ENCODE data around the gene SLC39A11. TPM values are rescaled to one million over a fixed set of nuclear protein-coding genes. Genes with fewer than 3 reads are reported as not detected.
"Not testable (repeated sequence)": the region's sequence is repeated elsewhere in the genome, so short reads cannot be mapped to it uniquely, and the experiment has no call there.

SLC39A11 gene
- polyA plus RNA-seq, 3 donors: 16.6 to 27.9 (median 26.6) TPM

GRCh38 chr17:72938482-72938881 is 154.0 kb downstream of the SLC39A11 start:
- WGBS (ENCODE audit: insufficient coverage): 100% methylated on average over 2 of the region's 3 CpGs
- no peak overlapping the region for H3K4me2 ChIP-seq (replicated peaks; ENCODE audit: extremely low read depth, low read length, poor library complexity, severe bottlenecking)
- H3K27me3 ChIP-seq (ENCODE audit: control insufficient read depth in 2 of 2, insufficient read depth in 2 of 2, low read length in 2 of 2): no peaks in the 10 kb centered on the region
- no peak overlapping the region for H2AFZ ChIP-seq (ENCODE audit: insufficient read depth, low read depth, low read length, poor library complexity, severe bottlenecking)
- H3K36me3 ChIP-seq (replicated peaks in 1 of 2; ENCODE audit: control insufficient read depth in 1 of 2, insufficient read depth in 2 of 2, low read length in 2 of 2): peaks cover 24 to 55% of the 10 kb centered on the region in 2 donors
- H3K4me1 ChIP-seq (ENCODE audit: control insufficient read depth in 1 of 2, insufficient read depth in 2 of 2, low read length in 2 of 2): no peaks in the 10 kb centered on the region
- no peak overlapping the region for H3K9ac ChIP-seq (ENCODE audit: insufficient read depth, low read length, poor library complexity, severe bottlenecking)
- no peak for TF ChIP-seq CTCF (IDR thresholded peaks at IDR 0.05)
- no peak overlapping the region for H3K4me3 ChIP-seq (replicated peaks in 1 of 3; ENCODE audit: low read depth in 2 of 3, low read length in 3 of 3)
- H3K9me3 ChIP-seq (replicated peaks in 1 of 2; ENCODE audit: control insufficient read depth in 1 of 2, insufficient read depth in 1 of 2, low read length in 2 of 2): no peaks in the 10 kb centered on the region
- intact Hi-C loops (cut with micrococcal nuclease): no loop called here
- no peak for DNase-seq
- Mint-ChIP-seq H3K27me3 (ENCODE audit: low read depth in 3 of 3) (peaks cover 0 to 3% (median 0%) of the 10 kb centered on the region in 3 donors), H3K4me3 (no peak overlapping the region), H3K9me3 (no peaks in the 10 kb centered on the region), H3K36me3 (peaks cover 48 to 66% of the 10 kb centered on the region in 2 donors), H3K27ac (no peak overlapping the region), H3K4me1 (no peaks in the 10 kb centered on the region)
- peaks cover 9% of the 10 kb centered on the region for H3K79me2 ChIP-seq (ENCODE audit: insufficient read depth, low read length)
- no peak overlapping the region for H3K27ac ChIP-seq (ENCODE audit: low read depth in 1 of 2, low read length in 2 of 2)
- H4K20me1 ChIP-seq (ENCODE audit: insufficient read depth, low read length): no peaks in the 10 kb centered on the region

- Histone ChIP-seq H4K20me1 (ENCODE audit: insufficient read depth, low read length) (no peaks in the 10 kb centered on the region), H3K4me1 (ENCODE audit: control insufficient read depth in 1 of 2, insufficient read depth in 2 of 2, low read length in 2 of 2) (no peaks in the 10 kb centered on the region), H3K27ac (ENCODE audit: low read depth in 1 of 2, low read length in 2 of 2) (no peak overlapping the region), H3K9ac (ENCODE audit: insufficient read depth, low read length, poor library complexity, severe bottlenecking) (no peak overlapping the region), H3K9me3 (replicated peaks in 1 of 2; ENCODE audit: control insufficient read depth in 1 of 2, insufficient read depth in 1 of 2, low read length in 2 of 2) (no peaks in the 10 kb centered on the region), H2AFZ (ENCODE audit: insufficient read depth, low read depth, low read length, poor library complexity, severe bottlenecking) (no peak overlapping the region), H3K79me2 (ENCODE audit: insufficient read depth, low read length) (peaks cover 5% of the 10 kb centered on the region), H3K4me3 (replicated peaks in 1 of 3; ENCODE audit: low read depth in 2 of 3, low read length in 3 of 3) (no peak overlapping the region), H3K4me2 (replicated peaks; ENCODE audit: extremely low read depth, low read length, poor library complexity, severe bottlenecking) (no peak overlapping the region), H3K36me3 (replicated peaks in 1 of 2; ENCODE audit: control insufficient read depth in 1 of 2, insufficient read depth in 2 of 2, low read length in 2 of 2) (peaks cover 17 to 47% of the 10 kb centered on the region in 2 donors), H3K27me3 (ENCODE audit: control insufficient read depth in 2 of 2, insufficient read depth in 2 of 2, low read length in 2 of 2) (no peaks in the 10 kb centered on the region)
- 96% methylated on average over 3 of the region's 5 CpGs for WGBS (ENCODE audit: insufficient coverage)
- Mint-ChIP-seq H3K4me1 (no peaks in the 10 kb centered on the region), H3K9me3 (no peaks in the 10 kb centered on the region), H3K27me3 (ENCODE audit: low read depth in 3 of 3) (peaks cover 0 to 3% (median 0%) of the 10 kb centered on the region in 3 donors), H3K4me3 (no peak overlapping the region), H3K27ac (peak overlapping the region in 1 of 7 donors; percentile 46), H3K36me3 (peaks cover 41 to 63% of the 10 kb centered on the region in 2 donors)
- intact Hi-C loops (cut with micrococcal nuclease): no loop called here
- no peak for TF ChIP-seq CTCF (IDR thresholded peaks at IDR 0.05)
- no peak for DNase-seq
These were observed 154.8 kb downstream of the SLC39A11 start for GRCh38 chr17:72937707-72938106.

GRCh38 chr17:72937254-72937653 is 155.2 kb downstream of the SLC39A11 start:
- DNase-seq; intact Hi-C loops (cut with micrococcal nuclease); H3K27me3 ChIP-seq (ENCODE audit: control insufficient read depth in 2 of 2, insufficient read depth in 2 of 2, low read length in 2 of 2); H3K9me3 Mint-ChIP-seq; H2AFZ ChIP-seq (ENCODE audit: insufficient read depth, low read depth, low read length, poor library complexity, severe bottlenecking); H3K9me3 ChIP-seq (replicated peaks in 1 of 2; ENCODE audit: control insufficient read depth in 1 of 2, insufficient read depth in 1 of 2, low read length in 2 of 2); H3K79me2 ChIP-seq (ENCODE audit: insufficient read depth, low read length); H3K9ac ChIP-seq (ENCODE audit: insufficient read depth, low read length, poor library complexity, severe bottlenecking); H3K27ac Mint-ChIP-seq; H3K27me3 Mint-ChIP-seq (ENCODE audit: low read depth in 3 of 3); H3K4me1 ChIP-seq (ENCODE audit: control insufficient read depth in 1 of 2, insufficient read depth in 2 of 2, low read length in 2 of 2); H3K4me1 Mint-ChIP-seq; H3K4me3 ChIP-seq (replicated peaks in 1 of 3; ENCODE audit: low read depth in 2 of 3, low read length in 3 of 3); H3K4me3 Mint-ChIP-seq; H3K4me2 ChIP-seq (replicated peaks; ENCODE audit: extremely low read depth, low read length, poor library complexity, severe bottlenecking); H4K20me1 ChIP-seq (ENCODE audit: insufficient read depth, low read length); H3K27ac ChIP-seq (ENCODE audit: low read depth in 1 of 2, low read length in 2 of 2): not testable (repeated sequence)
- H3K36me3 ChIP-seq (replicated peaks in 1 of 2; ENCODE audit: control insufficient read depth in 1 of 2, insufficient read depth in 2 of 2, low read length in 2 of 2): peaks cover 16 to 43% of the 10 kb centered on the region in 2 donors
- 100% methylated on average over 3 of the region's 8 CpGs for WGBS (ENCODE audit: insufficient coverage)
- peaks cover 36 to 59% of the 10 kb centered on the region in 2 donors for H3K36me3 Mint-ChIP-seq
